ENCODE results near the gene SLC22A2.

- TF ChIP-seq CTCF (conservative IDR thresholded peaks at IDR 0.05; ENCODE audit: low read length) (no peak), EZH2phosphoT487 (IDR thresholded peaks at IDR 0.05; ENCODE audit: borderline replicate concordance, low read depth, low read length) (no peak)
These were observed 4.9 kb downstream of the SLC22A2 start for GRCh38 chr6:160253714-160254113.

Data from OCI-LY7 (cell line).